Activated CD8-positive, alpha-beta memory T cell treated with anti-CD3 and anti-CD28 coated beads for 36 hours (primary cell): ENCODE measurements around the gene PAOX. TPM values are rescaled to one million over a fixed set of nuclear protein-coding genes. Genes with fewer than 3 reads are reported as not detected.
"Not testable (repeated sequence)": the region's sequence is repeated elsewhere in the genome, so short reads cannot be mapped to it uniquely, and the experiment has no call there.

Experiments used
- CTCF ChIA-PET: fragments of 350-600 bp; sonication (Branson Sonifier 250); formaldehyde crosslinking; loops from one replicate; lab custom pipeline; 2021; ENCODE audit warnings: antibody characterized with exemption; lab: Charles Lee
- POLR2A ChIA-PET: fragments of 350-600 bp; sonication (Branson Sonifier 250); formaldehyde crosslinking; loops from one replicate; lab custom pipeline; 2021; ENCODE audit warnings: antibody characterized with exemption; lab: Charles Lee
- total RNA-seq, 2 experiments: library from RNA; stranded (reverse); gene quantifications; one replicate each; pipeline ENCODE4 v1.2.3, GENCODE V29; 2021

PAOX gene
- total RNA-seq, 2 experiments from 2014 or later, result 5.2 to 5.6 TPM

DNA sequence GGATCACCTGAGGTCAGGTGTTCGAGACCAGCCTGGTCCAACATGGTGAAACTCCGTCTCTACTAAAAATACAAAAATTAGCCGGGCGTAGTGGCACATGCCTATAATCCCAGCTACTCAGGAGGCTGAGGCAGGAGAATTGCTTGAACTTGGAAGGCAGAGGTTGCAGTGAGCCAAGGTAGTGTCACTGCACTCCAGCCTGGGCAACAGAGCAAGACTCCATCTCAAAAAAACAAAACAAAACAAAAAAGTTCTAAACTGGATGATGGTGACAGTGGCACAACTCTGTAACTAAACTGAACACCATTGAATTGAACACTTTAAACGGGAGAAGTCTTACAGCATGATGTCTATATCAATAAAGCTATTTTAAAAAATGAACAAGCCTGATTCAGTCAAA lies 2.9 kb upstream of the PAOX start:
- CTCF ChIA-PET, POLR2A ChIA-PET: not testable (repeated sequence)

- ChIA-PET CTCF (interaction anchor here (3.0 kb wide), 1 partner anchor 48 kb away, joined by 9 read pairs; no protein-coding TSS in a partner anchor), POLR2A (no interaction called here)
Observed at GRCh38 chr10:133377025-133377817, 1.8 kb upstream of the PAOX start.

GRCh38 chr10:133377818-133378250 lies 1.2 kb upstream of the PAOX start:
- CTCF ChIA-PET, result interaction anchor here (3.0 kb wide), 1 partner anchor 48 kb away, joined by 9 read pairs; no protein-coding TSS in a partner anchor
- POLR2A ChIA-PET, result interaction anchor here (1.1 to 1.9 kb wide), 2 partner anchors 11 to 13 kb away, joined by 3 to 5 read pairs; no protein-coding TSS in a partner anchor

GRCh38 chr10:133378251-133379096 lies 588 bp upstream of the PAOX start:
- POLR2A ChIA-PET, result interaction anchor here (1.1 to 1.9 kb wide), 2 partner anchors 11 to 12 kb away, joined by 3 to 5 read pairs; no protein-coding TSS in a partner anchor
- CTCF ChIA-PET, result interaction anchor here (3.0 kb wide), 1 partner anchor 49 kb away, joined by 9 read pairs; no protein-coding TSS in a partner anchor

DNA sequence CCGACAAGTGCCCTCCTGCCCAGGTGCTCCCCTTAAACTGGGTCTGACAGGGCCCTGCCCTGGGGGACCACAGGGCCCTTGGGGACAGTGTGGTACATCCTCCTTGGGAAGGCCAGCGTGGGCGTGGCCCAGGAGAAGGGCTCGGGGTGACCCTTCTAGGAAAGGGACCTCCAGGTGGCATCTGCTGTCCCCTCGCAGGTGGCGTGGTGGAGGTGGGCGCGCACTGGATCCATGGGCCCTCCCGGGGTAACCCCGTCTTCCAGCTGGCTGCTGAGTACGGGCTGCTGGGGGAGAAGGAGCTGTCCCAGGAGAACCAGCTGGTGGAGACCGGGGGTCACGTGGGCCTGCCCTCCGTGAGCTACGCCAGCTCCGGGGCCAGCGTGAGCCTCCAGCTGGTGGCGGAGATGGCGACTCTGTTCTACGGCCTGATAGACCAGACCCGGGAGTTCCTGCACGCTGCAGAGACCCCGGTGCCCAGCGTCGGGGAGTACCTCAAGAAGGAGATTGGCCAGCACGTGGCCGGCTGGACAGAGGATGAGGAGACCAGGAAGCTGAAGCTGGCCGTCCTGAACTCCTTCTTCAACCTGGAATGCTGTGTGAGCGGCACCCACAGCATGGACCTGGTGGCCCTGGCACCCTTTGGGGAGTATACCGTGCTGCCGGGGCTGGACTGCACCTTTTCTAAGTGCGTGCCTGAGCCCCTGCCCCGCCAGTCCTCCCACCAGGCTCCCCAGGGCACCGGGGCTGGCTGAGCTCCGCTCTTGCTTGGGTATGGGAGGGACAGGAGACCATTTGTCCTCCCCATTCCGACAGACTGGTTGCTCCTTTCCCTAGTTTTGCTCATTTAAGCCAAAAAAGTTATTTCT lies 972 bp downstream of the PAOX start:
- ChIA-PET CTCF (interaction anchor here (3.0 kb wide), 1 partner anchor 51 kb away, joined by 9 read pairs; no protein-coding TSS in a partner anchor), POLR2A (interaction anchor here (0.7 kb wide), 1 partner anchor 11 kb away, joined by 3 read pairs; no protein-coding TSS in a partner anchor)

GRCh38 chr10:133381036-133381435 lies 2.0 kb downstream of the PAOX start:
- POLR2A ChIA-PET, result no interaction called here
- CTCF ChIA-PET, result no interaction called here

DNA sequence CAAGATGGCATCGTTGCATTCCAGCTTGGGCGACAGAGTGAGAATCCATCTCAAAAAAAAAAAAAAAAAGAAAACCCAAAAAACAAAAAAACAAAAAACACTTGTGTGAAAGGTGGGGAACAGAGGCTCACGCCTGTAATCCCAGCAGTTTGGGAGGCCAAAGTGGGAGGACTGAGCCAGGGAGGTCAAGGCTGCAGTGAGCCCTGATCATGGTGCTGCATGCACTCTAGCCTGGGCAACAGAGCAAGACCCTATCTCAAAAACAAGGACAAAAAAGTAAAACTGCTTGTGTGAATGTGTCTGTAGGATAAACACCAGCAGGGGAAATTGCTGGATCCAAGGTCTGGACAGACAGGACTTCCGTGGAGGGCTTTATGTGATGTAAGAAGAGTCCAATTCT lies 4.5 kb downstream of the PAOX start:
- CTCF ChIA-PET, result interaction anchor here (1.4 kb wide), 1 partner anchor 55 kb away, joined by 3 read pairs; no protein-coding TSS in a partner anchor
- POLR2A ChIA-PET, result no interaction called here

GRCh38 chr10:133384071-133384470 lies 5.0 kb downstream of the PAOX start:
- POLR2A ChIA-PET, result no interaction called here
- CTCF ChIA-PET, result no interaction called here

DNA sequence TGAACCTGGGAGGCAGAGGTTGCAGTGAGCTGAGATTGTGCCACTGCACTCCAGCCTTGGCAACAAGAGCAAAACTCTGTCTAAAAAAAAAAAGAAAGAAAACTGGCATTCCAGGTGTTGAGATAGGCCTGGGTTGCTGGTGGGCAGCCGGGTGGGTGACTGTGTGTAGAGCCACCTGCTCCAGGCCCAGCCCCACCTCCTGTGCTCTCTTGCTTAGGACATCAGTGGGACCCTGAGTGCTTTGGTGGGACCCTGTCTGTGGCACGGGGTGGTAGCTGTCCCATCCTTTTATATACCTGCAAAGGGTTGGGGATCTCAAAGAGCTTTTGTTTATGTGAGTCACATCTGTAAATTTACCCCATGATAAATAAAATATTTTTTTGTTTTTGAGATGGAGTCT lies 6.2 kb downstream of the PAOX start:
- CTCF ChIA-PET, result no interaction called here
- POLR2A ChIA-PET, result no interaction called here

- POLR2A ChIA-PET, result interaction anchor here (0.6 kb wide), 1 partner anchor 162 kb away, joined by 3 read pairs; no protein-coding TSS in a partner anchor
- CTCF ChIA-PET, result not testable (repeated sequence)
Observed at GRCh38 chr10:133386951-133387350, 7.9 kb downstream of the PAOX start.

- POLR2A ChIA-PET, result interaction anchor here (1.3 kb wide), 1 partner anchor 10 kb away, joined by 3 read pairs; no protein-coding TSS in a partner anchor
- CTCF ChIA-PET, result interaction anchor here (1.1 to 1.2 kb wide), 2 partner anchors 49 to 58 kb away, joined by 3 read pairs; no protein-coding TSS in a partner anchor
Observed at GRCh38 chr10:133388236-133388972, 9.3 kb downstream of the PAOX start.

GRCh38 chr10:133388973-133389818 lies 10.1 kb downstream of the PAOX start:
- CTCF ChIA-PET, result interaction anchor here (1.2 to 2.7 kb wide), 3 partner anchors 32 to 60 kb away, joined by 3 to 16 read pairs (median 3); partner anchors contain the start of gene FUOM

GRCh38 chr10:133390597-133391248 lies 11.7 kb downstream of the PAOX start:
- CTCF ChIA-PET, result interaction anchor here (1.2 to 2.7 kb wide), 4 partner anchors 11 to 115 kb away, joined by 3 to 16 read pairs (median 4); partner anchors contain the start of gene FUOM
- POLR2A ChIA-PET, result interaction anchor here (0.6 to 1.8 kb wide), 4 partner anchors 11 to 47 kb away, joined by 3 to 5 read pairs (median 4); partner anchors contain the start of gene PAOX

More at GRCh38 chr10:133388973-133389818, 10.1 kb downstream of the PAOX start:
- POLR2A ChIA-PET, result interaction anchor here (0.9 to 1.3 kb wide), 3 partner anchors 11 to 130 kb away, joined by 3 to 4 read pairs (median 3); no protein-coding TSS in a partner anchor

DNA sequence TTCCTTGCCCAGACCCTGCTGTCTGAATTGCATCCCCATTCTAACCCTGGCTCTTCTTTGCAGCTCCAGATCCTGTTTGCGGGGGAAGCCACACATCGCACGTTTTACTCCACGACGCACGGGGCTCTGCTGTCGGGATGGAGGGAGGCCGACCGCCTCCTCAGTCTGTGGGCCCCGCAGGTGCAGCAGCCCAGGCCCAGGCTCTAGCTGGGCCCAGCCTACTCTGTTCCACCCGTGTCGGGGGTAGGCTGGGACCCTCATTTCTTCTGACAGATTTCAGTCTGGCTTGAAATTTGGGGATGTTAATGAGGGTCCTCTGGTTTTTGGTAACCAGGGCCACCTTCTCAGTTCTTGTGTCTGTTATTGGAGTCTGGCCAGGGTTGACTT lies 12.2 kb downstream of the PAOX start:
- CTCF ChIA-PET, result interaction anchor here (1.2 to 2.7 kb wide), 3 partner anchors 10 to 115 kb away, joined by 4 to 16 read pairs (median 4); no protein-coding TSS in a partner anchor
- POLR2A ChIA-PET, result interaction anchor here (1.0 to 1.8 kb wide), 2 partner anchors 11 to 13 kb away, joined by 3 to 5 read pairs; partner anchors contain the start of gene PAOX

GRCh38 chr10:133391761-133392518 lies 12.9 kb downstream of the PAOX start:
- POLR2A ChIA-PET, result interaction anchor here (1.8 kb wide), 1 partner anchor 13 kb away, joined by 5 read pairs; the partner anchor contains the start of gene PAOX

More at GRCh38 chr10:133391761-133392518, 12.9 kb downstream of the PAOX start:
- CTCF ChIA-PET, result interaction anchor here (1.2 to 2.7 kb wide), 2 partner anchors 62 to 116 kb away, joined by 4 to 16 read pairs; no protein-coding TSS in a partner anchor
